NCI-H2107 treated with DMSO at 0.1 percent for 48 hours (cell line): ENCODE data around the gene SLC38A7.
"Not testable (repeated sequence)": the region's sequence is repeated elsewhere in the genome, so short reads cannot be mapped to it uniquely, and the experiment has no call there.

Experiments used
- DNase-seq: peaks from one replicate; lab custom pipeline; 2025; ENCODE audit not compliant: unreplicated experiment; lab: John Stamatoyannopoulos, UW

SLC38A7 gene

GRCh38 chr16:58679763-58680162, 4.8 kb downstream of the SLC38A7 start:
- DNase-seq: no peak

GRCh38 chr16:58678716-58679115, 5.9 kb downstream of the SLC38A7 start:
- no peak for DNase-seq

DNA sequence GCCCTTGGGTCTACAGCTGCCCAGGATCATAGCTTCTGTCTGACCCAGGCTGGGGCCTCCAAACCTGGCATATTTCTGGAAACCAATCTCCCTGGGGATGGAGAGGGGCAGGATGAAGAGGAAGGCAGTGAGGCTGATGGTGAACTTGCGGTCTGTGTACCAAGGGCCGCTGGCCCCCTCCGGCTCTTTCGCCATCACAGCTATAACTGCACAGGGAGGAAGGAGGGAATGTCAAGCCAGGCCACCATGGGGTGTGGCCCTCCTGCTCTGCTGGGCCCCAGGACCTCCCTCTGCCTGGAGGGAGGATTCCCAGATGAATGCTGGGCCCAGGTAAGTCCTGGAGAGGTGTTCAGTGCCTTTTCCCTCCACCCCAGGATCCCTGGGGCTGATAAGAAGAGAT, 6.3 kb downstream of the SLC38A7 start:
- no peak for DNase-seq

DNA sequence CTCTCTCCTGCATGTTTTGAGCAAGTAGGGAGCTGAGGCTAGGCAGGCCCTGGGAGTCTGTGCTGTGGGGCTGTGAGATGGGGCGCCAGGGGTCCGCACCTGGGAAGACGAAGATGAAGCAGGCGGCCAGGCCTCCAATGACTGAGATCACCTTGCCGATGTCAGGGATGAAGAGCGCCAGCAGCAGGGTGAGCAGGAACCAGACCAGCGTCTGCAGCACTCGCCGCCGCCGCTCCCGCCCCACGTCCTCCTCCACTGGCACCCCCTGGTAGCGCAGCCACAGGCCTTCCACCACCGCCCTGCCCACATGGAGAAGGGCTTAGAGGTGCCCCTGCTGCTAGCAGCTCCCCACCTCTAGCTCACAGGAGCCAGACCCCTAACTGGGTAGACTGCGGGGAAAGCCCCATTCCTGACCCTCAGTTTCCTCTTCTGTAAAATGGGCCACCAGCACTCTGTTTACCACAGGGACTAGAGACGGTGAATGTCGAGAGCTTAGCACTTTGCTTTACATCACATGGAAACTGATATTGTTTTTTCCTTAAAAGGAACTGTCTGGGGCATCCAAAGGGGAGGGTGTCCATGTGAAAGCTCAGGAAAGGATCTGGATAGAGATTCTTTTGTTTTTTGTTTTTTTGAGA, 13.5 kb downstream of the SLC38A7 start:
- DNase-seq: no peak

- DNase-seq: no peak
These were observed 14.4 kb downstream of the SLC38A7 start for GRCh38 chr16:58670177-58670576.

DNA sequence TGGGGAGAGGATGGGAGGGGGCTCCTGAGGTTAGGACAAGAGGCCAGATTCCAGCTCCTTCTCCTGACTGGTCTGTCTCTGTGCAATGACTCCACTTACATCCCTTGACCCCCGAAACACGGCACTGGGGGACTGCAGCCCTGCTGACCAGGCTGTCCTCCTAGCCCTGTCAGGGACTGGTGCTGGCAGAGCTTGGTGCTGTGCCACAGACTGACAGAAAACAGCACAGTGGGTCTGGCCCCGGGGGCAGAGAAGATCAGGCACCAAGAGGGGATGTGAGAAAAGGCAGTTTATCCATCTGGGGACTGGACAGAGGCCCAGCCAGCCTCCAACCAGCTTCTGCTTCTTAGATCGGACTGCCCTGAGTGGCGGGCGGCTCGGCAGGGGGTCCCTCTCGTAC, 19.4 kb downstream of the SLC38A7 start:
- no peak for DNase-seq

DNA sequence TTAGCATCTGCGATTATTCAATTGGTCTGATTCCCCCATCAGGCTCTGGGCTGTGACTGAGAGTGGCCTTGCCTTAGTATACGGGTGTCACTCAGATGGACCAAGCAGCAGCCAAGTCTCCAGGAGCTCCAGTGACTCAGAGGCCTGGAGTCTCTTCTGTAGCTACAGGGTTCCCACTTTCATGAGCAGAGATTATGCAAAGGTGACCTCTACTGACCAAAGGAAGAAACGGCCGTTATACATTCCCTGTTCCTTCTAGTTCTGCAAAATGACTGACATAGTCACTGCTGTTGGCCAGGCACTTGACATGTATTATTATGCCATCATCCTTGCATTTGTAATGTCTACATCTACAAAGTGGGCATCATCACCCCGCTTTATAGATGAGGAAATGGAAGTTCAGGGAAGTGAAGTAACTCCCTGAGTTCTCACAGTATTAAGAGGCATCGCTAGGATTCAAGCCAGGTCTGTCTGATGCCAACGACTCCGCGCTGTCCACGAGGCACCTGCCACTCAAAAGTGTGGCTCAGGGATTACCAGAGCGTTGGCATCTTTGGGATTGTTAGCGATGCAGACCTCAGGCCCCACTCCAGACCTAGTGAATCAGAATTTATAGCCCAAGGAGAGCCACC, 23.3 kb downstream of the SLC38A7 start:
- DNase-seq: peak; percentile 53

- not testable (repeated sequence) for DNase-seq
These were observed 24.7 kb downstream of the SLC38A7 start for GRCh38 chr16:58659911-58660310.

GRCh38 chr16:58658796-58659211, 25.8 kb downstream of the SLC38A7 start:
- no peak for DNase-seq

- DNase-seq: no peak
These were observed 27.7 kb downstream of the SLC38A7 start for GRCh38 chr16:58656899-58657298.

DNA sequence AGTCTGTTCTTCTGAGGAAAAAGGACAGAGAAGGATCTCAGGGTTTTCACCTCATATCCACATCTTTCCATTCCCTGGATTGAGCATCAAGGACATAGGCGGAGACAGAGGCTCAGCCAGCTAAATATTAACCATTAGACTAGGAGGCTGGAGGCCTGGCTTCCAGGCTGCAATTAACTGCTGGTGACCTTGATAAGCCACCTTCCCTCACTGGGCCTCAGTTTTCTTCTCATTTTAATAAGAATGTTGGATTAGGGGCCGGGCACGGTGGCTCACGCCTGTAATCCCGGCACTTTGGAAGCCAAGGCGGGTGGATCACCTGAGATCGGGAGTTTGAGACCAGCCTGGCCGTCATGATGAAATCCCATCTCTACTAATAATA, 29.4 kb downstream of the SLC38A7 start:
- no peak for DNase-seq

- DNase-seq: no peak
These were observed 29.9 kb downstream of the SLC38A7 start for GRCh38 chr16:58654560-58655214.

DNA sequence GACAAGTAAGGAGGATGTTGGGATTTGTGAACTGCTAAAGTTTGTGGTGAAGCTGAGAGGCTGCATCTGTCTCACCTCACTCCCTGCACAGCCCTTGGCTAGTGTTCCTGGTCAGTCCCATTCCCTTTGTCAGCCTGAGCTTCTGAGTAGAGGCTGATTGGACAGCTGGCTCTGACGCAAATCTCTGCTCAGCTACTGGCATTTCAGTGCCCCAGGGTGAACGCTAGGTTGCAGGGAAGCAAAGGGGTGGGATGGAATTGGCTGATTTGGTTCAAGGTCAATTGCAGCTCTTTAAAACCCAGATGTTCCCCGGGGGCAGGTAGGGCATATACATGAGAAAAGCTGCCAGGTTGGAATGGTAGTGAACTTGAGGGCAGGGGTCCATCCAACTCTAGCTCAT, 31.8 kb downstream of the SLC38A7 start:
- no peak for DNase-seq

GRCh38 chr16:58651965-58652348, 32.6 kb downstream of the SLC38A7 start:
- DNase-seq: no peak

- DNase-seq: no peak
These were observed 34.9 kb downstream of the SLC38A7 start for GRCh38 chr16:58649707-58650106.

- DNase-seq: no peak
These were observed 37.5 kb downstream of the SLC38A7 start for GRCh38 chr16:58647107-58647506.

DNA sequence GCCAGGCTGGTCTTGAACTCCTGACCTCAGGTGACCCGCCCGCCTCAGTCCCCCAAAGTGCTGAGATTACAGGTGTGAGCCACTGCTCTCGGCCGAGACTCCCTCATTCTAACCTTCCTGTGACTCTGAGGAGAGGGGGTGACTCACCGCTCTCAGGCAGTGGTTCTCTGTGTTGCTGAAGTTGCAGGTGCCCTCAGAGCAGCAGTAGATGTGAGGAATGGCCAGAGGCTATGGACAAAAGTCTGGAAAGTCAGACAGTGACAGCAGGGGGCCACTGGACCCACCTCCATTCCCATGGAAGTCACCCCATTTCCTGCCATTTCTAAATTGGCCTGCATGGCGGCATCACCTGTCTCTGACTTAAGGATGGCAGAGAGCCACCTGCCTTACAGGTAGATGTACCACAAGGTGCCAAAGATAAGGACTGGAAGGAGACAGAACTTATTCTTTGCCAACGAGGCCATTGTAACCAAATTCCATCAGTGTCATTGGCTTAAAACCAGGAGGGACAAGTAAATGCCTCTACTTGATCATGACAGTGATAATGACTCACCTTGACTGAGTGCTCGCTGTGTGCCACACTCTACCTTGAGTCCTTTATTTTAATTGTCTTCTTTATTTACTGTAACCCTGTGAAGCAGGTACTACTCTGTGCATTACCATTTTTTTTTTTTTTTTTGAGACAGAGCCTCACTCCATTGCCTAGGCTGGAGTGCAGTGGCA, 39.6 kb downstream of the SLC38A7 start:
- DNase-seq: no peak

DNA sequence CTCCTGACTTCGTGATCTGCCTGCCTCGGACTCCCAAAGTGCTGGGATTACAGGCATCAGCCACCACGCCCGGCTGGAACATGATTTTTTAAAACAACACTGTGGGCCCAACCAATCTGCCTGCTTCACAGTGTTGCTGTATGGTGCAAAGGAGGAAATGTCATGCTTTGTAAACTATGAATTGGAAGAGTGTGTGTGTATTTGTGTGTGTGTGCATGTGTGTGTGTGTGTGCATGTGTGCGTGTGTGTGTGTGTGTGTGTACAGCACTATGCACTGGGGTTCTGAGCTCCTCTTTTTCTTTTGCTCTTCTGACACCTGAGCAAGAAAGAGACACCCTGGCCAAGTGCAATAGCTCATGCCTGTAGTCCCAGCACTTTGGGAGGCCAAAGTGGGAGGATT, 40.5 kb downstream of the SLC38A7 start:
- DNase-seq: no peak

GRCh38 chr16:58640949-58641348, 43.6 kb downstream of the SLC38A7 start:
- no peak for DNase-seq

DNA sequence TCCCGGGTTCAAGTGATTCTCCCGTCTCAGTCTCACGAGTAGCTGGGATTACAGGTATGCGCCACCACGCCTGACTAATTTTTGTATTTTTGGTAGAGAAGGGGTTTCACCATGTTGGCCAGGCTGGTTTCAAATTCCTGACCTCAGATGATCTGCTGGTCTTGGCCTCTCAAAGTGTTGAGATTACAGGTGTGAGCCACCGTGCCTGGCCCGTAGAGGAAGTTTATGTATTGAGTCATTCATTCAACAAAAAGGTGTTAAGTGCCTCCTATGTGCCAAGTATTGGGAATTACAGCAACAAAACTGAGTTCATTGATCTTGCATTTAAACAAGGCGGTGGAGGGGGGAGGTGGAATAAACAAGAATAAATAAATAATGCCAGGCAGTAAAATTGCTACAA, 44.7 kb downstream of the SLC38A7 start:
- no peak for DNase-seq

GRCh38 chr16:58639230-58639629, 45.3 kb downstream of the SLC38A7 start:
- no peak for DNase-seq
